GM12875 (cell line): ENCODE data around the gene ARL5A.
A peak's percentile ranks its signal among the peaks of the same experiment; 100 is the strongest.

Experiments
- H3K4me3 ChIP-seq: one replicate; pipeline ENCODE4 v1.5.1; 2011; ENCODE audit warnings: low read depth, low read length, control low read depth
- CTCF ChIP-seq: IDR thresholded peaks from 2 replicates; pipeline ENCODE4 v1.5.1; 2011; ENCODE audit warnings: low read depth, mild to moderate bottlenecking, control low read depth, inconsistent platforms, low read length, moderate library complexity, borderline replicate concordance; ENCODE audit not compliant: insufficient read depth

The ARL5A gene

GRCh38 chr2:151809073-151809383 lies 19.2 kb downstream of the ARL5A start:
- H3K4me3 ChIP-seq: no peak overlapping the region
- no peak for TF ChIP-seq CTCF

- TF ChIP-seq CTCF: peak; percentile 26; the same call in 1 of the 2 replicates
- no peak overlapping the region for H3K4me3 ChIP-seq
These were observed 19.8 kb downstream of the ARL5A start for GRCh38 chr2:151808258-151809072.

- H3K4me3 ChIP-seq: no peak overlapping the region
- TF ChIP-seq CTCF: no peak
These were observed 22.3 kb downstream of the ARL5A start for GRCh38 chr2:151805961-151806360.

GRCh38 chr2:151805343-151805742 lies 22.9 kb downstream of the ARL5A start:
- no peak for TF ChIP-seq CTCF
- no peak overlapping the region for H3K4me3 ChIP-seq

GRCh38 chr2:151803811-151804210 lies 24.4 kb downstream of the ARL5A start:
- H3K4me3 ChIP-seq: no peak overlapping the region
- no peak for TF ChIP-seq CTCF

GRCh38 chr2:151802315-151802714 lies 25.9 kb downstream of the ARL5A start:
- H3K4me3 ChIP-seq: no peak overlapping the region
- TF ChIP-seq CTCF: no peak

- TF ChIP-seq CTCF: no peak
- no peak overlapping the region for H3K4me3 ChIP-seq
These were observed 28.3 kb downstream of the ARL5A start for GRCh38 chr2:151799886-151800292.
